Stomach (tissue), 9 donors: ENCODE data around the gene BLOC1S3. TPM values are rescaled to one million over a fixed set of nuclear protein-coding genes. Genes with fewer than 3 reads are reported as not detected.
A peak's percentile ranks its signal among the peaks of the same experiment; 100 is the strongest.

Experiments used
- DNase-seq, 2 donors: peaks; one replicate each; pipeline versions ENCODE4 v3.0.0 to v3.0.0-alpha.2; 2013 to 2019
- H3K27ac ChIP-seq, 5 donors: fragments of 200-600 bp in 4 of 5; sonication (generic) in 4 of 5; one replicate each; pipeline ENCODE4 v1.5.1; 2013 to 2019; ENCODE audit warnings: mild to moderate bottlenecking in 1 of 5, moderate library complexity in 1 of 5
- H3K27me3 ChIP-seq, 3 donors: fragments of 200-600 bp; sonication (generic); one replicate each; pipeline ENCODE4 v1.5.1; 2017 to 2019; ENCODE audit warnings: mixed run types in 1 of 3
- H3K36me3 ChIP-seq, 4 donors: fragments of 200-600 bp; sonication (generic); 1 replicate in 3 of 4; 2 replicates in 1 of 4; pipeline ENCODE4 v1.5.1; 2016 to 2019
- H3K4me1 ChIP-seq, 4 donors: fragments of 200-600 bp; sonication (generic); one replicate each; pipeline ENCODE4 v1.5.1; 2016 to 2019
- H3K4me3 ChIP-seq, 4 donors: fragments of 200-600 bp; sonication (generic) in 3 of 4; one replicate each; pipeline ENCODE4 v1.5.1; 2016 to 2019; ENCODE audit warnings: mild to moderate bottlenecking in 1 of 4
- H3K9me3 ChIP-seq, 4 donors: fragments of 200-600 bp; sonication (generic); one replicate each; pipeline ENCODE4 v1.5.1; 2016 to 2019
- CTCF ChIP-seq, 7 experiments: fragments of 450-650 bp in 4 of 7; fragments of 200-600 bp in 3 of 7; sonication (generic) in 3 of 7; IDR thresholded peaks; one replicate each; pipeline ENCODE4 v1.5.1; 2016 to 2019; ENCODE audit warnings: antibody characterized with exemption in 7 of 7, control low read depth in 2 of 7, mild to moderate bottlenecking in 1 of 7
- EP300 ChIP-seq: sonication (generic); formaldehyde crosslinking; IDR thresholded peaks from one replicate; pipeline ENCODE4 v1.6.1; 2017; ENCODE audit warnings: antibody characterized with exemption
- POLR2A ChIP-seq, 4 donors: fragments of 450-650 bp; IDR thresholded peaks; one replicate each; pipeline ENCODE4 v1.6.1; 2016; ENCODE audit warnings: antibody characterized with exemption in 4 of 4, control low read depth in 2 of 4, mild to moderate bottlenecking in 1 of 4, moderate library complexity in 1 of 4
- POLR2AphosphoS5 ChIP-seq, 3 donors: sonication (generic); formaldehyde crosslinking; IDR thresholded peaks; one replicate each; pipeline ENCODE4 v1.6.1; 2016; ENCODE audit warnings: antibody characterized with exemption in 3 of 3
- WGBS, 5 donors: extraction: QIAGEN DNeasy Blood & Tissue Kit in 3 of 5; methylation state at CpG; one replicate each; pipeline versions ENCODE4 v1.1.5 to v1.1.7; 2013 to 2018; 5-methylcytosine and 5-hydroxymethylcytosine counted together
- intact Hi-C: fragments of 100-400 bp; cut with DNase I; formaldehyde crosslinking; loops from one replicate; pipeline ENCODE4 v1.15.1; 2023; ENCODE audit warnings: low total_unique reads
- polyA plus RNA-seq, 3 donors: library from polyadenylated mRNA; stranded (reverse); fragments of 200-250 nt; gene quantifications; one replicate each; pipeline ENCODE4 v1.2.3, GENCODE V29; 2013
- total RNA-seq, 5 donors: library from RNA; depleted of rRNA; stranded (reverse); fragments of >200 nt; gene quantifications; one replicate each; pipeline versions ENCODE4 v1.1.0 to v1.2.3, GENCODE V29; 2014 to 2016
- donor health status: healthy with polysubstance abuse.
- donor health status: Bipolar disorder and iron deficiency.
- donor health status: healthy.

BLOC1S3 gene
- total and polyA plus RNA-seq, 8 donors, result 3.1 to 71.0 (median 5.9) TPM

- no peak for DNase-seq
- Histone ChIP-seq H3K9me3 (no peaks in the 10 kb centered on the region), H3K4me3 (no peak overlapping the region), H3K27ac (no peak overlapping the region), H3K4me1 (peaks cover 4 to 53% (median 30%) of the 10 kb centered on the region in 4 donors), H3K36me3 (peaks cover 0 to 4% (median under 1%) of the 10 kb centered on the region in 4 donors), H3K27me3 (no peaks in the 10 kb centered on the region)
- TF ChIP-seq CTCF (IDR thresholded peaks at IDR 0.05), result no peak
- TF ChIP-seq POLR2A (IDR thresholded peaks at IDR 0.05), result no peak
- no peak for TF ChIP-seq POLR2AphosphoS5 (IDR thresholded peaks at IDR 0.05)
- no peak for TF ChIP-seq EP300
- WGBS, 5 donors, result 84 to 91% (median 86%) methylated on average over 8 to 12 of the region's 12 CpGs
- intact Hi-C loops, result no loop called here
Observed at GRCh38 chr19:45173816-45174215, 4.8 kb upstream of the BLOC1S3 start.

- TF ChIP-seq CTCF (IDR thresholded peaks at IDR 0.05), result no peak
- no peak for TF ChIP-seq POLR2AphosphoS5 (IDR thresholded peaks at IDR 0.05)
- TF ChIP-seq POLR2A (IDR thresholded peaks at IDR 0.05), result no peak
- no peak for TF ChIP-seq EP300
- H3K36me3 ChIP-seq, result no peaks in the 10 kb centered on the region
- no peaks in the 10 kb centered on the region for H3K27me3 ChIP-seq
- peaks cover 21 to 54% (median 44%) of the 10 kb centered on the region in 4 donors for H3K4me1 ChIP-seq
- no peaks in the 10 kb centered on the region for H3K9me3 ChIP-seq
- H3K4me3 ChIP-seq, result no peak overlapping the region
- H3K27ac ChIP-seq, result no peak overlapping the region
- DNase-seq, result no peak
- intact Hi-C loops, result no loop called here
- 79 to 88% (median 85%) methylated on average over 10 of the region's 10 CpGs for WGBS, 5 donors
Observed at GRCh38 chr19:45175515-45176345, 2.9 kb upstream of the BLOC1S3 start.

- Histone ChIP-seq H3K27me3 (no peaks in the 10 kb centered on the region), H3K4me1 (peaks cover 32 to 58% (median 41%) of the 10 kb centered on the region in 4 donors), H3K27ac (peak within 1 kb of the TSS; percentile 93 to 97 (median 95)), H3K36me3 (peaks cover 0 to 12% (median 7%) of the 10 kb centered on the region in 4 donors), H3K9me3 (no peaks in the 10 kb centered on the region), H3K4me3 (peak within 1 kb of the TSS; percentile 69 to 93 (median 78))
- DNase-seq, result peak in 1 of 2 donors; percentile 39
- no peak for TF ChIP-seq CTCF (IDR thresholded peaks at IDR 0.05)
- TF ChIP-seq POLR2AphosphoS5 (IDR thresholded peaks at IDR 0.05), result peak in 2 of 3 donors; percentile 54 to 71
- peak in 2 of 4 donors; percentile 25 to 55 for TF ChIP-seq POLR2A (IDR thresholded peaks at IDR 0.05)
- no peak for TF ChIP-seq EP300
- WGBS, 5 donors, result 0 to 1% (median 0%) methylated on average over 17 to 36 of the region's 36 CpGs
- intact Hi-C loops, result no loop called here
Observed at GRCh38 chr19:45177817-45178261, 745 bp upstream of the BLOC1S3 start, which contains the start of gene TRAPPC6A. Gene TRAPPC6A (minus strand): TSS chr19:45178237. CDS start chr19:45178218, 19 bp downstream.

- Histone ChIP-seq H3K4me3 (peak overlapping the region; percentile 64 to 93 (median 78)), H3K9me3 (no peaks in the 10 kb centered on the region), H3K27ac (peak overlapping the region; percentile 91 to 97 (median 95)), H3K36me3 (peaks cover 0 to 12% (median 7%) of the 10 kb centered on the region in 4 donors), H3K27me3 (no peaks in the 10 kb centered on the region), H3K4me1 (peaks cover 32 to 64% (median 42%) of the 10 kb centered on the region in 4 donors)
- intact Hi-C loops, result no loop called here
- WGBS, 5 donors, result 0 to 1% (median 0%) methylated on average over 17 to 97 of the region's 97 CpGs
- no peak for TF ChIP-seq EP300
- peak; percentile 55 to 67 for DNase-seq
Observed at GRCh38 chr19:45179072-45179891, 698 bp downstream of the BLOC1S3 start.
